ENCODE measurements around the gene FAM3C. TPM values are rescaled to one million over a fixed set of nuclear protein-coding genes. Genes with fewer than 3 reads are reported as not detected.

Gene FAM3C
- total and polyA plus RNA-seq, 2 of the 4 experiments (the other 2 are of a cell fraction) = 11.5 to 45.8 TPM

DNA sequence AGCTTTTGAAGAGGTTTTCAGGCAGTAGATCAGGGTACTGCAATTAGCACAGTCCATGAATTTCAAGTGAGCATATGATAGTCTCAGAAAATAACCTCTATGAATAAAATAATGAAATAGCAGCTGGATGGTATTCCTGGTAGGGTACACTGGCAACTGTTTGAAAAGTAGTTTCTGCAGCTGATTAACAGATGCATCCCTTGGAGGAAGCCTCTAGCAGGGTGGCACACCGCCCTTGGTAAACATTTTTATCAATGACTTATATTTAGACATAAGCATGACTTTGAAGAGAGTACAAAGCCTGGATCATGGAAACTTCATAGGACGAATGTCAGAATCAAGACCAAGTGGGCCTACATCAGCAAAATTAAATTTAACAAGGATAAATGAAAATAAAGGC lies 40.5 kb downstream of the FAM3C start:
- Histone ChIP-seq H2BK5ac (ENCODE audit: low read depth, low read length, poor library complexity, severe bottlenecking) (no peak overlapping the region), H3K79me1 (ENCODE audit: low read depth in 1 of 2, low read length in 2 of 2) (no peaks in the 10 kb centered on the region; a peak in 1 of 4 replicates), H4K8ac (ENCODE audit: low read depth in 2 of 2, low read length in 2 of 2) (no peak overlapping the region), H3K36me3 (ENCODE audit: control insufficient read depth, insufficient read depth, low read length) (peaks cover 12% of the 10 kb centered on the region), H3K4me3 (ENCODE audit: insufficient read depth, low read depth, low read length) (no peak overlapping the region), H4K91ac (ENCODE audit: insufficient read depth, low read depth, low read length) (no peak overlapping the region), H2AK5ac (ENCODE audit: low read depth, low read length) (no peak overlapping the region), H3K23ac (ENCODE audit: low read depth, low read length) (no peak overlapping the region), H2BK120ac (ENCODE audit: low read depth, low read length) (no peak overlapping the region), H3K9ac (ENCODE audit: low read depth, low read length) (no peak overlapping the region), H3K56ac (ENCODE audit: extremely low read depth, insufficient read depth, low read length) (no peak overlapping the region), H3K9me1 (ENCODE audit: insufficient read depth, low read length) (no peaks in the 10 kb centered on the region), H3K4me2 (ENCODE audit: low read depth, low read length) (no peak overlapping the region), H3K27me3 (ENCODE audit: control insufficient read depth, insufficient read depth, low read length) (no peaks in the 10 kb centered on the region), H3K14ac (replicated peaks; ENCODE audit: low read depth, low read length) (no peak overlapping the region), H3K9me3 (ENCODE audit: control insufficient read depth, insufficient read depth, low read length) (no peaks in the 10 kb centered on the region), H3K4ac (ENCODE audit: low read depth, low read length) (no peak overlapping the region), H3K27ac (ENCODE audit: insufficient read depth, low read length) (no peak overlapping the region), H2AFZ (replicated peaks; ENCODE audit: low read length, poor library complexity) (no peak overlapping the region), H4K5ac (ENCODE audit: low read depth, low read length) (no peak overlapping the region), H2BK15ac (ENCODE audit: low read depth, low read length) (no peak overlapping the region), H3K18ac (ENCODE audit: low read depth, low read length) (no peak overlapping the region), H2BK20ac (ENCODE audit: low read depth, low read length) (no peak overlapping the region), H3K4me1 (ENCODE audit: control insufficient read depth, insufficient read depth, low read length) (no peaks in the 10 kb centered on the region), H4K20me1 (ENCODE audit: insufficient read depth, low read length) (no peaks in the 10 kb centered on the region), H2AK9ac (replicated peaks; ENCODE audit: low read depth, low read length, poor library complexity) (no peak overlapping the region)
- intact Hi-C loops (cut with micrococcal nuclease) (no loop called here), dilution Hi-C loops (cut with HindIII; ENCODE audit: low sequenced_read_pairs, unreplicated experiment) (loop anchor here (25.0 kb wide), 1 partner anchor 207 kb away; no protein-coding TSS in a partner anchor), in situ Hi-C loops (cut with MboI; ENCODE audit: low sequenced_read_pairs) (no loop called here)
- no TSS peak for BruUV-seq (replicated peaks)
- ATAC-seq (ENCODE audit: low read depth) (no peak), DNase-seq (no peak)
- WGBS, 2 experiments (ENCODE audit: extremely low coverage in 2 of 2, insufficient read length in 1 of 2) = no CpG with 5 or more reads among the region's 2 CpGs
- CTCF ChIA-PET = no interaction called here
- TF ChIP-seq, protein P1, sequence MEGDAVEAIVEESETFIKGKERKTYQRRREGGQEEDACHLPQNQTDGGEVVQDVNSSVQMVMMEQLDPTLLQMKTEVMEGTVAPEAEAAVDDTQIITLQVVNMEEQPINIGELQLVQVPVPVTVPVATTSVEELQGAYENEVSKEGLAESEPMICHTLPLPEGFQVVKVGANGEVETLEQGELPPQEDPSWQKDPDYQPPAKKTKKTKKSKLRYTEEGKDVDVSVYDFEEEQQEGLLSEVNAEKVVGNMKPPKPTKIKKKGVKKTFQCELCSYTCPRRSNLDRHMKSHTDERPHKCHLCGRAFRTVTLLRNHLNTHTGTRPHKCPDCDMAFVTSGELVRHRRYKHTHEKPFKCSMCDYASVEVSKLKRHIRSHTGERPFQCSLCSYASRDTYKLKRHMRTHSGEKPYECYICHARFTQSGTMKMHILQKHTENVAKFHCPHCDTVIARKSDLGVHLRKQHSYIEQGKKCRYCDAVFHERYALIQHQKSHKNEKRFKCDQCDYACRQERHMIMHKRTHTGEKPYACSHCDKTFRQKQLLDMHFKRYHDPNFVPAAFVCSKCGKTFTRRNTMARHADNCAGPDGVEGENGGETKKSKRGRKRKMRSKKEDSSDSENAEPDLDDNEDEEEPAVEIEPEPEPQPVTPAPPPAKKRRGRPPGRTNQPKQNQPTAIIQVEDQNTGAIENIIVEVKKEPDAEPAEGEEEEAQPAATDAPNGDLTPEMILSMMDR (conservative IDR thresholded peaks at IDR 0.05; ENCODE audit: low read depth, low read length) = no peak
- TF ChIP-seq, protein P2, sequence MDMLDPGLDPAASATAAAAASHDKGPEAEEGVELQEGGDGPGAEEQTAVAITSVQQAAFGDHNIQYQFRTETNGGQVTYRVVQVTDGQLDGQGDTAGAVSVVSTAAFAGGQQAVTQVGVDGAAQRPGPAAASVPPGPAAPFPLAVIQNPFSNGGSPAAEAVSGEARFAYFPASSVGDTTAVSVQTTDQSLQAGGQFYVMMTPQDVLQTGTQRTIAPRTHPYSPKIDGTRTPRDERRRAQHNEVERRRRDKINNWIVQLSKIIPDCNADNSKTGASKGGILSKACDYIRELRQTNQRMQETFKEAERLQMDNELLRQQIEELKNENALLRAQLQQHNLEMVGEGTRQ (IDR thresholded peaks at IDR 0.05; ENCODE audit: low read depth, low read length) = no peak
- TF ChIP-seq MAZ (IDR thresholded peaks at IDR 0.05; ENCODE audit: borderline replicate concordance, low read depth, low read length) (no peak), POLR2A (IDR thresholded peaks at IDR 0.05; ENCODE audit: low read depth, low read length) (no peak), SMC3 (IDR thresholded peaks at IDR 0.05; ENCODE audit: low read depth, low read length) (no peak), CEBPB (IDR thresholded peaks at IDR 0.05; ENCODE audit: low read depth, low read length) (no peak)
- POLR2A ChIA-PET (ENCODE audit: unreplicated experiment) = no interaction called here

Data from IMR-90 (cell line).